ENCODE data around the gene ARFGAP1. TPM values are rescaled to one million over a fixed set of nuclear protein-coding genes. Genes with fewer than 3 reads are reported as not detected.

ARFGAP1 gene
- total RNA-seq, 1 donor from 2014 or later, result 220 TPM

GRCh38 chr20:63295422-63295821 lies 22.8 kb downstream of the ARFGAP1 start:
- H3K36me3 Mint-ChIP-seq (ENCODE audit: low read depth, unreplicated experiment), result peaks cover 9% of the 10 kb centered on the region
- TF ChIP-seq CTCF (IDR thresholded peaks at IDR 0.05; ENCODE audit: insufficient read depth, low read depth, low read length) (no peak), EZH2 (IDR thresholded peaks at IDR 0.05; ENCODE audit: insufficient read depth, low read length) (no peak)
- H3K9me3 Mint-ChIP-seq (ENCODE audit: unreplicated experiment), result no peaks in the 10 kb centered on the region
- H2AFZ ChIP-seq (ENCODE audit: low read depth, low read length), result no peak overlapping the region
- peaks cover 5% of the 10 kb centered on the region for H3K4me1 Mint-ChIP-seq (ENCODE audit: low read depth, unreplicated experiment)
- H3K9me3 ChIP-seq (ENCODE audit: insufficient read depth, low read depth, low read length), result no peaks in the 10 kb centered on the region
- peaks cover 29% of the 10 kb centered on the region for H3K27me3 ChIP-seq (ENCODE audit: insufficient read depth, low read length)
- H3K4me3 ChIP-seq (ENCODE audit: insufficient read depth, low read depth, low read length), result no peak overlapping the region
- H3K4me1 ChIP-seq (ENCODE audit: insufficient read depth, low read length), result no peaks in the 10 kb centered on the region
- DNase-seq (ENCODE audit: low read depth) (no peak), FAIRE-seq (no peak)
- peaks cover 21% of the 10 kb centered on the region for H4K20me1 ChIP-seq (ENCODE audit: insufficient read depth, low read length)
- H3K4me3 Mint-ChIP-seq (ENCODE audit: unreplicated experiment), result no peak overlapping the region
- H3K27ac Mint-ChIP-seq (ENCODE audit: unreplicated experiment), result no peak overlapping the region
- H3K4me2 ChIP-seq (ENCODE audit: low read length), result no peak overlapping the region
- no peak overlapping the region for H3K9ac ChIP-seq (ENCODE audit: low read length)
- peaks cover 10% of the 10 kb centered on the region for H3K27me3 Mint-ChIP-seq (ENCODE audit: low read depth, unreplicated experiment)
- H3K36me3 ChIP-seq (ENCODE audit: insufficient read depth, low read length), result no peaks in the 10 kb centered on the region
- no peaks in the 10 kb centered on the region for H3K79me2 ChIP-seq (ENCODE audit: insufficient read depth, low read length)
- H3K27ac ChIP-seq (ENCODE audit: low read depth, low read length), result no peak overlapping the region

GRCh38 chr20:63295846-63296245 lies 23.2 kb downstream of the ARFGAP1 start:
- H3K27me3 ChIP-seq (ENCODE audit: insufficient read depth, low read length), result peaks cover 29% of the 10 kb centered on the region
- no peak overlapping the region for H3K9ac ChIP-seq (ENCODE audit: low read length)
- no peaks in the 10 kb centered on the region for H3K9me3 ChIP-seq (ENCODE audit: insufficient read depth, low read depth, low read length)
- H2AFZ ChIP-seq (ENCODE audit: low read depth, low read length), result no peak overlapping the region
- Mint-ChIP-seq H3K27me3 (ENCODE audit: low read depth, unreplicated experiment) (peaks cover 10% of the 10 kb centered on the region), H3K4me3 (ENCODE audit: unreplicated experiment) (no peak overlapping the region), H3K9me3 (ENCODE audit: unreplicated experiment) (no peaks in the 10 kb centered on the region), H3K36me3 (ENCODE audit: low read depth, unreplicated experiment) (peaks cover 9% of the 10 kb centered on the region), H3K27ac (ENCODE audit: unreplicated experiment) (no peak overlapping the region), H3K4me1 (ENCODE audit: low read depth, unreplicated experiment) (peaks cover 5% of the 10 kb centered on the region)
- FAIRE-seq (no peak), DNase-seq (ENCODE audit: low read depth) (no peak)
- no peaks in the 10 kb centered on the region for H3K79me2 ChIP-seq (ENCODE audit: insufficient read depth, low read length)
- TF ChIP-seq EZH2 (IDR thresholded peaks at IDR 0.05; ENCODE audit: insufficient read depth, low read length) (peak; percentile 24), CTCF (IDR thresholded peaks at IDR 0.05; ENCODE audit: insufficient read depth, low read depth, low read length) (no peak)
- H3K36me3 ChIP-seq (ENCODE audit: insufficient read depth, low read length), result no peaks in the 10 kb centered on the region
- H3K4me1 ChIP-seq (ENCODE audit: insufficient read depth, low read length), result no peaks in the 10 kb centered on the region
- H4K20me1 ChIP-seq (ENCODE audit: insufficient read depth, low read length), result peaks cover 17% of the 10 kb centered on the region
- no peak overlapping the region for H3K4me2 ChIP-seq (ENCODE audit: low read length)
- H3K4me3 ChIP-seq (ENCODE audit: insufficient read depth, low read depth, low read length), result no peak overlapping the region
- no peak overlapping the region for H3K27ac ChIP-seq (ENCODE audit: low read depth, low read length)

- Histone ChIP-seq H4K20me1 (ENCODE audit: insufficient read depth, low read length) (peaks cover 10% of the 10 kb centered on the region), H3K36me3 (ENCODE audit: insufficient read depth, low read length) (no peaks in the 10 kb centered on the region), H3K4me2 (ENCODE audit: low read length) (no peak overlapping the region)
Observed at GRCh38 chr20:63296531-63297299, 24.1 kb downstream of the ARFGAP1 start.

More at GRCh38 chr20:63296531-63297299, 24.1 kb downstream of the ARFGAP1 start:
- Histone ChIP-seq H3K4me1 (ENCODE audit: insufficient read depth, low read length) (no peaks in the 10 kb centered on the region), H3K27ac (ENCODE audit: low read depth, low read length) (no peak overlapping the region), H3K9ac (ENCODE audit: low read length) (no peak overlapping the region), H3K4me3 (ENCODE audit: insufficient read depth, low read depth, low read length) (no peak overlapping the region), H3K9me3 (ENCODE audit: insufficient read depth, low read depth, low read length) (peaks cover 3% of the 10 kb centered on the region), H3K79me2 (ENCODE audit: insufficient read depth, low read length) (no peaks in the 10 kb centered on the region), H2AFZ (ENCODE audit: low read depth, low read length) (no peak overlapping the region), H3K27me3 (ENCODE audit: insufficient read depth, low read length) (peaks cover 29% of the 10 kb centered on the region)
- H3K27me3 Mint-ChIP-seq (ENCODE audit: low read depth, unreplicated experiment), result peaks cover 10% of the 10 kb centered on the region
- H3K9me3 Mint-ChIP-seq (ENCODE audit: unreplicated experiment), result no peaks in the 10 kb centered on the region
- no peak for TF ChIP-seq CTCF (IDR thresholded peaks at IDR 0.05; ENCODE audit: insufficient read depth, low read depth, low read length)
- no peak for TF ChIP-seq EZH2 (IDR thresholded peaks at IDR 0.05; ENCODE audit: insufficient read depth, low read length)
- no peak overlapping the region for H3K27ac Mint-ChIP-seq (ENCODE audit: unreplicated experiment)
- peaks cover 5% of the 10 kb centered on the region for H3K4me1 Mint-ChIP-seq (ENCODE audit: low read depth, unreplicated experiment)
- FAIRE-seq (no peak), DNase-seq (ENCODE audit: low read depth) (no peak)
- H3K36me3 Mint-ChIP-seq (ENCODE audit: low read depth, unreplicated experiment), result peaks cover 9% of the 10 kb centered on the region
- no peak overlapping the region for H3K4me3 Mint-ChIP-seq (ENCODE audit: unreplicated experiment)
